Astrocyte of the spinal cord (primary cell): ENCODE results near the gene PXK.
"Not testable (repeated sequence)": the region's sequence is repeated elsewhere in the genome, so short reads cannot be mapped to it uniquely, and the experiment has no call there.

Experiments used
- DNase-seq: peaks from one replicate; pipeline ENCODE4 v3.0.0; 2011; ENCODE audit warnings: low read depth, low spot score
- H3K4me3 ChIP-seq: 2 replicates; pipeline ENCODE4 v1.5.1; 2011; ENCODE audit warnings: low read depth, mild to moderate bottlenecking, low read length, moderate library complexity
- in situ Hi-C: cut with HindIII; loops from 2 replicates; pipeline ENCODE4 v1.10.0; 2017; ENCODE audit warnings: low sequenced_read_pairs
- TF ChIP-seq, protein P1 (sequence below): IDR thresholded peaks from 2 replicates; pipeline ENCODE4 v1.5.1; 2012; ENCODE audit warnings: low read depth, mild to moderate bottlenecking, low read length, inconsistent platforms

Gene PXK

DNA sequence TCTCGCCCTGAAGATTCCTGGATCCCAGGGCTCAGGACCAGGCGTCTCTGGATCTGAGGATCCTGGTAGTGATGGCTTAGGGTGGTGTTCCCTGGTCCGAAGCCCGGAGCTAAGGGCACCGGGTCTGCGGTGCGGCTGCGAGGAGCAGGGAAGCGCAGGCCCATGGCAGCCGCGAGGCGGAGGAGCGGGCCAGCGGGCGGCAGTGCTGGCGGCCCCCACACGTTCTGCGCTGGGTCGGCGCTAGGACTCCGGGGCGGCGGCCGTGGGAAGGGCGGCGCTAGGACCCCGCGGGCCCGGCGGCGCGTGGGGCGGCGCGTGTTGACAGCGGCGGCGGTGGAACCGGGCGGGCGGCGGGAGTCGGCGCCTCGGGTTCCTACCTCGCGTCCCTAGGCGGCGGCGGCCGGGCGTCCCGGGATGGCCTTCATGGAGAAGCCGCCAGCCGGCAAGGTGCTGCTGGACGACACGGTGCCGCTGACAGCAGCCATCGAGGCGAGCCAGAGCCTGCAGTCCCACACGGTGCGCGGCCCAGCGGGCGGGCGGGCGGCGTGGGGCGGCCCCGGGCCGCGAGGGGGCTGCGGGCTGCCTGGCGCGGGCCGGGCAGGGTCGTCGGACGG is at the start of gene PXK:
Gene PXK, plus strand, starts transcription at position 318 of the 614 bp plus-strand sequence. Its CDS starts 97 bp downstream, at position 415.
- peak within 1 kb of the TSS; percentile 78 for H3K4me3 ChIP-seq
- peak; percentile 79 for DNase-seq
- TF ChIP-seq, protein P1, sequence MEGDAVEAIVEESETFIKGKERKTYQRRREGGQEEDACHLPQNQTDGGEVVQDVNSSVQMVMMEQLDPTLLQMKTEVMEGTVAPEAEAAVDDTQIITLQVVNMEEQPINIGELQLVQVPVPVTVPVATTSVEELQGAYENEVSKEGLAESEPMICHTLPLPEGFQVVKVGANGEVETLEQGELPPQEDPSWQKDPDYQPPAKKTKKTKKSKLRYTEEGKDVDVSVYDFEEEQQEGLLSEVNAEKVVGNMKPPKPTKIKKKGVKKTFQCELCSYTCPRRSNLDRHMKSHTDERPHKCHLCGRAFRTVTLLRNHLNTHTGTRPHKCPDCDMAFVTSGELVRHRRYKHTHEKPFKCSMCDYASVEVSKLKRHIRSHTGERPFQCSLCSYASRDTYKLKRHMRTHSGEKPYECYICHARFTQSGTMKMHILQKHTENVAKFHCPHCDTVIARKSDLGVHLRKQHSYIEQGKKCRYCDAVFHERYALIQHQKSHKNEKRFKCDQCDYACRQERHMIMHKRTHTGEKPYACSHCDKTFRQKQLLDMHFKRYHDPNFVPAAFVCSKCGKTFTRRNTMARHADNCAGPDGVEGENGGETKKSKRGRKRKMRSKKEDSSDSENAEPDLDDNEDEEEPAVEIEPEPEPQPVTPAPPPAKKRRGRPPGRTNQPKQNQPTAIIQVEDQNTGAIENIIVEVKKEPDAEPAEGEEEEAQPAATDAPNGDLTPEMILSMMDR, result no peak
- in situ Hi-C loops, result no loop called here

DNA sequence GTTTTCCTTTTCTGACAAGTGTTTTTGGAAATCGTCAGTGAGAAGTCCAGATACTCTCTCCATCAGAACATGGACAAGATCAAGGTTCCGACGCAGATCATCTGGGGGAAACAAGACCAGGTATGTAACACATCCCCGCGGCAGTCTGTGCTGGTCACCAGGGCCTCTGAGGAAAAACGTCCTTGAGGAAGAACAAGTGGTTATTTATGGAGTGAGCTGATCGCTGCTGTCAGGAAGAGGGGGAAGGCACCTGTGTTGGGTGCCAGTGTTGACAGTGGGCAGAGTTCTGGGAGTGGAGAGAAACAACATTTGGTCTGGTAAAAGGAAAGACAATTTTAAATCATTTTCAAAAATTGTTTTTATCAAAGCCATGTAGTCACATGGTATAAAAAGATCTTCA is 47.4 kb upstream of the PXK start:
- no peak overlapping the region for H3K4me3 ChIP-seq
- in situ Hi-C loops, result no loop called here
- DNase-seq, result no peak
- TF ChIP-seq, protein P1, result no peak

DNA sequence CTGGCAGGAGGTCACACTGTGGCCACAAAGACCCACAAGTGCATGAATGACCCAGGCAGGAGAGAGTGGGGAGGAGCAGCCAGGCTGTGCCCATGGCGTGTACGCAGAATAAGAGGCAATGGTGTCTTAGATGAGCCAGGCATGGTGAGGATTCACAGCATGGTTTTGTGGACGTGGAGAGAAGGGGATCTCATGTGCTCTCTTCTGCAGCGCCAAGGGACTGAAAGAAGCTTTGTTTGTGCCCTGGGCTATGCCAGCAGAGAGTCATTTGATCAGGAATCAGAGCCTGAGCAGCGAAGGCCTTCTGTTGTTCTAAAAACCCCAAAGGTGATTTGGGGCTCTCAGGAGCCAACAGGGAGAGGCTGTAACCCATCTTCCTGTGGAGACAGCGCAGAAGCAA is 45.3 kb upstream of the PXK start:
- no peak for DNase-seq
- in situ Hi-C loops, result no loop called here
- TF ChIP-seq, protein P1, result no peak
- H3K4me3 ChIP-seq, result no peak overlapping the region

DNA sequence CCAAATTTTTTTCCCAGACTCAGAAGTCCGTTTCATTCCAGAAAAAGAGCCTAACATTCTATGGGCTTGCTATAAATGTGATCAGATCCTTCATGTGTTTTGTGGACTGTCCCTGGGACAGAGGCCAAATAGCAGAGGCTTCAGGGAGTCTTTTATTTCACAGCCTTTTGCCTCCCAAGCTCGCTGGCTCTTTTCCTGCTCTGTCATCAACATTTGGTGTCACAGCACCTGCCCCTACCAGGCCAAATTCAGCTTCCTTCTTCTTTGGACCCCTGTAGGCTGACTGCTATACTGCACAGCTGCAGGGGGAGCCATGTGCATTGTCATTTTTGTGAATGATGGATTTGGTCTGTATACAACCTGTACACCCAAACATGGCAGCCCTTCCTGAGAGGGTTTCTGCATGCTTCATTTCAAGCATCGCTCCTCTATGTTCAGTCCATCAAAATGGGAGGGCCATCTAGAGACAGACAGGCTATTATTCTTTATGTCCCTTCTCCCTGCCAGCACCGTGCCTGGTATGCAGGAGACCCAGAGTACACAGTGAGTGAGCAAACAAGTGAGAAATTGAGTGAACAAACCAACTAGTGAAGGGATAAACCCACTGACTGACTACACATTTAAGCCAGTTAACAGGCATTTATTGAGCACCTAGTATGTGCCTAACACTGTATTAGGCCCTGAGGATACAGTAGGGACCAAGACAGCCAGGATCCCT is 44.5 kb upstream of the PXK start:
- no peak for DNase-seq
- in situ Hi-C loops, result no loop called here
- no peak overlapping the region for H3K4me3 ChIP-seq
- TF ChIP-seq, protein P1, result no peak

DNA sequence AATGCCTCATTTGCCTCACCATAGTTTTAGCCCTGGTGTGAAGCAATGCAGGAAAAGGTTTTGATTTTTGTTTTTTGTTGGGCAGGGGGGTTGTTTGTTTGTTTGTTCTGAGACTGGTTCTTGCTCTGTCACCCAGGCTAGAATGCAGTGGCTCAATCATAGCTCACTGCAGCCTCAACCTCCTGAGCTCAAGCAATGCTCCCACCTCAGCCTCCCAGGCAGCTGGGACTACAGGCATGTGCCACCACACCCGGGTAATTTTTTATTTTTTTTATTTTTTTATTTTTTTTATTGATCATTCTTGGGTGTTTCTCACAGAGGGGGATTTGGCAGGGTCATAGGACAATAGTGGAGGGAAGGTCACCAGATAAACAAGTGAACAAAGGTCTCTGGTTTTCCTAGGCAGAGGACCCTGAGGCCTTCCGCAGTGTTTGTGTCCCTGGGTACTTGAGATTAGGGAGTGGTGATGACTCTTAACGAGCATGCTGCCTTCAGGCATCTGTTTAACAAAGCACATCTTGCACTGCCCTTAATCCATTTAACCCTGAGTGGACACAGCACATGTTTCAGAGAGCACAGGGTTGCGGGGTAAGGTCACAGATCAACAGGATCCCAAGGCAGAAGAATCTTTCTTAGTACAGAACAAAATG is 43.6 kb upstream of the PXK start:
- in situ Hi-C loops, DNase-seq, H3K4me3 ChIP-seq: not testable (repeated sequence)

DNA sequence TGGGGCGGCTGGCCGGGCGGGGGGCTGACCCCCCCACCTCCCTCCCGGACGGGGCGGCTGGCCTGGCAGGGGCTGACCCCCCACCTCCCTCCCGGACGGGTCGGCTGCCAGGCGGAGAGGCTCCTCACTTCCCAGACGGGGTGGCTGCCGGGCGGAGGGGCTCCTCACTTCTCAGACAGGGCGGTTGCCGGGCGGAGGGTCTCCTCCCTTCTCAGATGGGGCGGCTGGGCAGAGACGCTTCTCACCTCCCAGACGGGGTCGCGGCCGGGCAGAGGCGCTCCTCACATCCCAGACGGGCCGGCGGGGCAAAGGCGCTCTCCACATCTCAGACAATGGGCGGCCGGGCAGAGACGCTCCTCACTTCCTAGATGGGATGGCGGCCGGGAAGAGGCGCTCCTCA is 42.2 kb upstream of the PXK start:
- H3K4me3 ChIP-seq, DNase-seq, in situ Hi-C loops: not testable (repeated sequence)

DNA sequence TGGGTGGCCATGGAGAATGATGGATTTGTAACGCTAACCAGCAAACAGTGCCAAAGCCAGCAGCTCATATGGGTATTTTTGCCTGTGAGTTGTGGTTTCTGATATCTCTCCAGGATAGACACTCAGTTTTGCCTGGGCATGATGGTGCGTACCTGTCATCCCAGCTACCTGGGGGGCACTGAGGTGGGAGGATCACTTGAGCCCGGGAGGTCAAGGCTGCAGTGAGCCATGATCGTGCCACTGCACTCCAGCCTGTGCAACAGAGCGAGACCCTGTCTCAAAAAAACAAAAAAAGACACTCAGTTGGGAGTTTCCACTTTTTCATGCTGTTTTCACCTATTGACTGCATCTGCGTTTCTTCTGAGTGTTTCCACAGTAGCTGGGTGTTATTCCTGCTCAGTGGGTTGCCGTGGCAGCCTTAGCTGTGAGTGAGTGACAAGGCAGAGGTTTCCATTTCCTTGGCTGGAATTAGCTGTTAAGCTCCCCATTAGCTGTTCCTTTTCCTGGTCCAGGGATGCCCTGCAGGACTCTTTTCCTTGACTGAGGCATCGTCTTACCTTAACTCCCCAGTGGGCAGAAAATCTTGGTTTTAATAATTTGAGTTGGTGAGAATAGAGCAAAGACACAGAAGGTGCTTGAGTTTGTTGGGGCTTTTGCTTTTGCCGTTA is 40.9 kb upstream of the PXK start:
- TF ChIP-seq, protein P1, result no peak
- DNase-seq, result no peak

More for the DNA sequence above, 40.9 kb upstream of the PXK start:
- in situ Hi-C loops, result no loop called here
- H3K4me3 ChIP-seq, result no peak overlapping the region
